HG03280 (cell line): ENCODE measurements around the gene CIP2A.
A peak's percentile ranks its signal among the peaks of the same experiment; 100 is the strongest.

ENCODE experiments used
- ATAC-seq: cut with Tn5 transposase; IDR thresholded peaks from one replicate; pipeline ENCODE4 v1.9.1; 2021; ENCODE audit warnings: mild to moderate bottlenecking, moderate library complexity; ENCODE audit not compliant: unreplicated experiment

Gene CIP2A

DNA sequence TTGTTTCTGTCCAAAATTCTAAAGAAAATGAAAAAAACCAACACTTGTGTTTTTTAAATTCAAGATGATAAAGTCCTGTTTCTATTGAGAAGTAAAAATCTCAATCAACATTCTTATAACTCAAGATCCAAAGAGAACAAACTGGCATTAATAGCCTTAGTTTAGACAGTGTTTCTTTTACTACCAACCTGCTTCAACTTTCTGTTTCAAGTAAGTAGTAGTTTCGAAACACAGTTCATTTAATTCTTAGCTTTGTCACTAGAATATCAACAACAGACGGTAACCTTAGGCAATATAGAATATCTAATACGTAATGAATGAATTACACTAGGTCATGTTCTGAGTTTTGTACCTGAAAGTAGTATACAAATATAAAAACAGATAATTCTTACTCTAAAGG, 23.7 kb downstream of the CIP2A start:
- no peak for ATAC-seq

- ATAC-seq, result no peak
These were observed 24.7 kb downstream of the CIP2A start for GRCh38 chr3:108564564-108564963.

GRCh38 chr3:108562565-108562964, 26.7 kb downstream of the CIP2A start:
- ATAC-seq, result no peak

GRCh38 chr3:108555966-108556581, 33.2 kb downstream of the CIP2A start:
- no peak for ATAC-seq

DNA sequence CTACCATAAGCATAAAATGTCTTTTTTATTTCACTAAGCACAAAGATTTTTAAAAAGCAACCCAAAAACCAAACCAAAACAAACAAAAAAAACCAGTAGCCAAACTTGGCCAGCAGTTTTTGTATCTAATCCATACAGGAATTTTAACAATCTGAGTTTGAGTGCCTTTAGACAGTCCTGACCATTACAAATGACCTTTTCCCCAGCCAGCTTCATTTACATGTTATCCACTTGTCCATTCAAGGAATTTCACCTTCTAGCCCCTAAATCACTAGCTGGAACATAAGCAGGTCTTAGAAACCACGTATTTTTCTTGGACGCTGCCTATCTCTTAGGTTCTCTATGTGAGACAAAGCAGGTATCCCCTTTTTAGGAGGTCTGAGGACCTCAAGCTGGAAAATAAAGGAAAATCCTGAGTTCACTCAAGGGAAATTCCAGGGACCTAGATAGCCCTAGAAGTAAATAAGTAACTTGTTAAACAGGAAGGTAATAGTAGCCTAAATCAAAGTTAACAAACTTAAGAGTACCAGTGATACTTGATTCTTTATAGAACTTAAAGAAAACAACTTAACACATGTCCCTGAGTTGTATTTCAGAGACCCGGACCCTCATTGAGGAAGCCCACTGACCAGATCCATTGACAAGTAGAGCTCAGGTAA, 34.2 kb downstream of the CIP2A start:
- no peak for ATAC-seq

DNA sequence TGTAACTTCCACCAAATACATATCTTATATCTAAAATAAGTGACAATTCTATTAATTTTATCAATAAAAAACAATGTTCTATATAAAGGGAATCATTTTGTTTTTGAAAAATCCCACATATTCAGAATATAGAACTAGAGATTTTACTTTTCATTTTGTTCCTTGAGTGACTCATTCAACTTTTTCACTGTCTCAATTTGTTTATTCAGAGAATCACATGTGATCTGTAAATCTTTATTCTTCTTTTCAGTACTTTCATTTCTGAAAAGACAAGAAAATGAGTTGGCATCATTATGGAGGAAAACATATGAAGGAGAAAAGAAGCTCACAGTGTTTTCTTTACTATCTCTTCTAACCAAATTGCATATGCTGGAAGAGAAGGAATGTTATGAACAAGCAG, 35.0 kb downstream of the CIP2A start:
- ATAC-seq, result no peak

DNA sequence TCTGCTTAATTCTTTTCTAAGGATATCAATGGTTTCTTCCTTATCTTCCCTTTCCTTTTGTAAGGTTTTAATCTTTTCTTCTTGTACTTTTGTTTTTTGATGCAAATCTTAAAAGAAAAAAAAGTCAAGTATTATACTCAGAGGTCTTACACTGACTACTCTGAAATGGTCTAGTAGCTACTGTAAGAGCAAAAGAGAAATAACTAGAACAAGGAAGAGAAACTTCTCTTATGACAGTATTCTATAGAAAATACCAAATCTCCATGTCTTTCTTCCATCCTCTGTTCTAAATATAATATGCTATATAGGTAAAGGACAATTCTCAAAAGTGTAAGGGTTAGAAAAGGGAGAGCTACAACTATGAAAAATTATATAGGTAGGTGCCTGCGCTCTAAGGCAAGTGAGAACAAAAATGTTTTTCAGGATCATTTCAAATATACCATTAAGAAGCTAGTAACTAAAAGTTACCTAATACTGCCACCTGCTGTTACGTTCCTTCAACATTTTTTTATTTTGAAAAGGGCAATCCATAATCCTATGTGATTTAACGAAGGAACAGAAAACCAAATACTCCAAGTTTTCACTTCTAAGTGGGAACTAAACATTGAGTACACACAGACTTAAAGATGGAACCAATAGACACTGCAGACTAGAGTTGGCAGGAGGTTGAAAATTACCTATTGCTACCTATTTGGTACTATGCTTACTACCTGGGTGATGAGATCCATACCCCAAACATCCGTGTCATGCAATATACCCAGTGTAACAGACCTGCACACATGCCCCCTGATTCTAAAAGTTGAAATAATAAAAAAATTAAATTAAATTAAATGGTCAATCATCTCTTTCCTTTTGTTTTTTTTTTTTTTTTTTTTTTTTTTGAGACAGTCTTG, 36.7 kb downstream of the CIP2A start:
- ATAC-seq, result no peak

DNA sequence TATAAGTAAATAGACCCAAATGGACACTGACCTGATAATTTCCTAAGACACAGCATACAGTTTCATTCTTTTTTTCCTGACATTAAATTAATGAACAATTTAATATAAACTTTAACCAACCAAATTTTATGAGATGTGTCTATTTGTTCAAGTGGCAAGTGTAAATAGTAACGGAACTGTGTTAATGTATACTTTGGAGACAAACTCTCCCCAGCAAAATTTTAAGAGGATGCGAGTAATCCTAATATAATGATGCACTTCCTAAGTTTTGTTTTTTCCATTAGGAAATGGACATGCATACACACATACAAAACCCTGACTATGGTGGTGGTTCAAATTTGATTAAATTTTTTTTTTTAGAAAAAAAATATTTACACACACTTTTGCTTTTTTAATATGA, 40.4 kb downstream of the CIP2A start:
- no peak for ATAC-seq

- ATAC-seq, result no peak
These were observed 40.9 kb downstream of the CIP2A start for GRCh38 chr3:108548304-108548703.

- ATAC-seq, result peak; percentile 67
These were observed 42.5 kb downstream of the CIP2A start for GRCh38 chr3:108546692-108547091.

- ATAC-seq, result peak; percentile 46
These were observed 43.0 kb downstream of the CIP2A start for GRCh38 chr3:108546247-108546646.

- no peak for ATAC-seq
These were observed 51.2 kb downstream of the CIP2A start for GRCh38 chr3:108538083-108538482.

DNA sequence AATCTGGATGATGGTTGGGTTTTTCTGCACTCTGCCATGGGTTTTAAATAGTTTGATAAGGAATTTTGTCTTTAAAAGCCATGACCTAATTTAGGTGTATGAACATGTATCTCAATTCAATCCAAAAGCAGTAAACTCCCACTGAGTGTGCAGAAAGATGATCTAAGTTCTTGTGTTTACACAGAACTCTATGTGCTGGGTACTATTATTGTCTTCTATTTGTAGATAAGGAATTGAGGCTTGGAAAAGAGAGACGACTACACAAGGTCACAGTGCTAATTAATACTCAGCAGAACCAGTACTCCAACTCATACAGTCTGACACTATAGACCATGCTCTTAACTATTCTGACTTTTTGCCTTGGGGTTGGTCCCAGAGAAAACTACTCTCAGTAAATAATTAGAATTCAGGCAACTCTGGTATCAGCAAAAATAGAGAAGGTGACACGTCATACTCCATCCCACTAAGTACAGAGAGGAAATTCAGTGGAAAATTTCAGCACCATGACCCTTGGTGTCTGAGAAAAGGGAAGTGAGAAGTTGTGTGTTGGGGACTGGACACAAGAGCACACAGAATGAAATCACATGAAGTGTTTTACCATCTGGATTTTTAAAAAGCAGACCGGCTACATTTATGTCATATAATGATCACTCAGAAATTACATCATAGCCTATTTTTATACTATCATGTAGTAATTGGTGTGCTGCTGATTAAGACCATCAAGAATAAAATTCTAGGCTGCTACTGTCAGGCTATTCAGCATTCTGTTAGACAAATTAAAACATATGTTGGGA, 60.6 kb downstream of the CIP2A start:
- ATAC-seq, result peak; percentile 88

DNA sequence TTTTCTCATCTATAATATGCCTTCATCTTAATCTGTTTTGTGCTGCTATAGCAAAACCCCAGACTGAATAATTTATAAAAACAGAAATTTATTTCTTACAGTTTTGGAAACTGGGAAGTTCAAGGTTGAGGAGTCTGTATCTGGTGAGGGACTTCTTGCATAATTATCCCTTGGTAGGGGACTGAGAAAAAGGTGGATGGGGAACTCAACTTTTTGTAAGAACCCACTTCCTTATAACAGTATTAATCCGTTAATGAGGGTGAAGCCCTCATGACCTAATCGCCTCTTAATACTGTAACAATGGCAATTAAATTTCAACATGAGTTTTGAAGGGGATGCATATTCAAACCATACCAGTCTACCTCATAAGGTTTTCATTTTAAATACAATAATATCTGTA, 61.4 kb downstream of the CIP2A start:
- no peak for ATAC-seq

- no peak for ATAC-seq
These were observed 62.1 kb downstream of the CIP2A start for GRCh38 chr3:108527109-108527508.

- ATAC-seq, result no peak
These were observed 63.3 kb downstream of the CIP2A start for GRCh38 chr3:108525971-108526370.

DNA sequence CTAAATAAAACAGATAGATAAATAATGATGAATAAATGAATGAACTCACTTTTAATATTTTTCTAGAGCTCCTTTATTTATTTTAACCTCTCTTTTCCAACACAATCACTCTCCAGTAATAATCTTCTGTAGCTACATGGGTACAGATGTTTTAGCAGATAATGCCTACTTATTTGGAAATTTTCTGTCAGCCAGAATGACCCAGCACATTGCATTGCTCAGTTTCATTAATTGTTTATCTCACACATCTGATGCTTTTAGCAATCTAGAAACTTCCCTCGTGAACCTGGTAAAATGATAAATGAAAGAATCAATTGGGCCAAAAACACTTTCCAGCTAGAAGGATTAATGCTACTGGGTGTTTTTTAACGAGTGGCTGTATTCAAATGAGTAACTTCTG, 64.0 kb downstream of the CIP2A start:
- ATAC-seq, result no peak

- ATAC-seq, result no peak
These were observed 64.7 kb downstream of the CIP2A start for GRCh38 chr3:108524537-108524936.

GRCh38 chr3:108518895-108519294, 70.3 kb downstream of the CIP2A start:
- ATAC-seq, result no peak

DNA sequence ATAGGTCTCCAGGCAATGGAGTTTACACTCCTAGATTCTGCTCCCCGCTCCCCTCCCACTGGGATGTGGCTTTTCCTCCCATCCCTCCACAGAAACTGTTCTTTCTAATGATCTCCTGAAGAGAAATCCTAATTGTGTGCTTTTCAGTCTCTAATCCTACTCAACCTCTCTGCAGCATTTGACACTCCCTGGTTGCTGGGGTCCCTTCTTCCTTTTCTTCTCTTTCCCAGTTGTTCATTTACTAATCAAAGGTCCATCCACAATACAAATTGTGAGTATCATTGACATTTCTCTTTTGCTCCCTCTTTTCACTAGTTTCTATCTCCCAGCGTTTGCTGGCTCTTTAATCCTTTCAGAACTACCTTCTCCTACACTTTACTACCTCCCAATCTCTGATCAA, 72.4 kb downstream of the CIP2A start:
- no peak for ATAC-seq

GRCh38 chr3:108513961-108514360, 75.3 kb downstream of the CIP2A start:
- no peak for ATAC-seq
